Gastroesophageal sphincter (tissue), 3 donors: Measurements from ENCODE around the gene GUCY1A1.

ENCODE experiments used
- POLR2A ChIP-seq, 2 donors: fragments of 450-650 bp; IDR thresholded peaks; one replicate each; pipeline ENCODE4 v1.6.1; 2017; ENCODE audit warnings: antibody characterized with exemption in 2 of 2, mild to moderate bottlenecking in 2 of 2, moderate library complexity in 1 of 2
- TF ChIP-seq, protein P1 (sequence below), 4 experiments: fragments of 200-600 bp in 2 of 4; fragments of 450-650 bp in 2 of 4; sonication (generic) in 1 of 4; IDR thresholded peaks; one replicate each; pipeline ENCODE4 v1.5.1; 2017 to 2019; ENCODE audit warnings: antibody characterized with exemption in 4 of 4, mild to moderate bottlenecking in 2 of 4, moderate library complexity in 2 of 4

- TF ChIP-seq, protein P1, sequence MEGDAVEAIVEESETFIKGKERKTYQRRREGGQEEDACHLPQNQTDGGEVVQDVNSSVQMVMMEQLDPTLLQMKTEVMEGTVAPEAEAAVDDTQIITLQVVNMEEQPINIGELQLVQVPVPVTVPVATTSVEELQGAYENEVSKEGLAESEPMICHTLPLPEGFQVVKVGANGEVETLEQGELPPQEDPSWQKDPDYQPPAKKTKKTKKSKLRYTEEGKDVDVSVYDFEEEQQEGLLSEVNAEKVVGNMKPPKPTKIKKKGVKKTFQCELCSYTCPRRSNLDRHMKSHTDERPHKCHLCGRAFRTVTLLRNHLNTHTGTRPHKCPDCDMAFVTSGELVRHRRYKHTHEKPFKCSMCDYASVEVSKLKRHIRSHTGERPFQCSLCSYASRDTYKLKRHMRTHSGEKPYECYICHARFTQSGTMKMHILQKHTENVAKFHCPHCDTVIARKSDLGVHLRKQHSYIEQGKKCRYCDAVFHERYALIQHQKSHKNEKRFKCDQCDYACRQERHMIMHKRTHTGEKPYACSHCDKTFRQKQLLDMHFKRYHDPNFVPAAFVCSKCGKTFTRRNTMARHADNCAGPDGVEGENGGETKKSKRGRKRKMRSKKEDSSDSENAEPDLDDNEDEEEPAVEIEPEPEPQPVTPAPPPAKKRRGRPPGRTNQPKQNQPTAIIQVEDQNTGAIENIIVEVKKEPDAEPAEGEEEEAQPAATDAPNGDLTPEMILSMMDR (IDR thresholded peaks at IDR 0.05): no peak
- TF ChIP-seq POLR2A (IDR thresholded peaks at IDR 0.05): no peak
Measured at GRCh38 chr4:155709918-155710317, 43.3 kb downstream of the GUCY1A1 start.
